ENCODE measurements around the gene SLIT1.

GRCh38 chr10:97235353-97235752, 49.6 kb upstream of the SLIT1 start:
- TF ChIP-seq CTCF (conservative IDR thresholded peaks at IDR 0.05; ENCODE audit: low read length) (no peak), EZH2phosphoT487 (IDR thresholded peaks at IDR 0.05; ENCODE audit: borderline replicate concordance, low read depth, low read length) (no peak)
